T-helper 1 cell treated with Interleukin-12 subunit alpha and Interleukin-12 subunit beta and Interleukin-4 antibody, amounts not matched to agents 30 μg/mL and 1 μg/mL, for 36 hours (primary cell): ENCODE data around the gene MIPEP.

Experiments
- H3K27ac Mint-ChIP-seq: one replicate; pipeline ENCODE4 v1.8.0; 2021; ENCODE audit warnings: mild to moderate bottlenecking, mixed read lengths
- H3K27me3 Mint-ChIP-seq: one replicate; pipeline ENCODE4 v1.8.0; 2021; ENCODE audit warnings: low read depth, mixed read lengths
- H3K36me3 Mint-ChIP-seq: one replicate; pipeline ENCODE4 v1.8.0; 2021; ENCODE audit warnings: low read depth, mixed read lengths
- H3K4me1 Mint-ChIP-seq: one replicate; pipeline ENCODE4 v1.8.0; 2021; ENCODE audit warnings: low read depth, mixed read lengths
- H3K4me3 Mint-ChIP-seq: one replicate; pipeline ENCODE4 v1.8.0; 2021; ENCODE audit warnings: mild to moderate bottlenecking, moderate library complexity, mixed read lengths
- H3K9me3 Mint-ChIP-seq: one replicate; pipeline ENCODE4 v1.8.0; 2021; ENCODE audit warnings: mixed read lengths

Gene MIPEP

DNA sequence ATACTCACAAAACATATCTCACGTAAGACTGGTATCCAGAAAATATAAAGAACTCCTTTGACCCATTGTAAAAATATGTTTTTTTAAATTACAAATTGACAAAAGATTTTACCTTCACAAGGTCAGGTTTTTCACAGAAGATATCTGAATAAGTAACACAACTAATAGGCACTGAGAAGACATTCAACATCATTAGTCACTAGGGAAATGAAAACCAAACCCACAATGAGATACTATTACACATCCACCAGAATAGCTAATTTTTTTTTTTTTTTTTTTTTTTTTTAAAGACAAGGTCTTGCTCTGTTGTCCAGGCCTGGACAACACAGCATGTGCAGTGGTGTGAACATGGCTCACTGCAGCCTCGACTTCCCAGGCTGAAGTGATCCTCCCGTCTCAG, 157.5 kb downstream of the MIPEP start:
- Mint-ChIP-seq H3K27me3 (no peaks in the 10 kb centered on the region), H3K9me3 (no peaks in the 10 kb centered on the region), H3K27ac (no peak overlapping the region), H3K4me1 (no peaks in the 10 kb centered on the region), H3K4me3 (no peak overlapping the region), H3K36me3 (peaks cover 3% of the 10 kb centered on the region)

GRCh38 chr13:23730251-23730650, 158.9 kb downstream of the MIPEP start:
- Mint-ChIP-seq H3K27me3 (no peaks in the 10 kb centered on the region), H3K27ac (no peak overlapping the region), H3K9me3 (no peaks in the 10 kb centered on the region), H3K4me3 (no peak overlapping the region), H3K36me3 (peaks cover 3% of the 10 kb centered on the region), H3K4me1 (no peaks in the 10 kb centered on the region)

DNA sequence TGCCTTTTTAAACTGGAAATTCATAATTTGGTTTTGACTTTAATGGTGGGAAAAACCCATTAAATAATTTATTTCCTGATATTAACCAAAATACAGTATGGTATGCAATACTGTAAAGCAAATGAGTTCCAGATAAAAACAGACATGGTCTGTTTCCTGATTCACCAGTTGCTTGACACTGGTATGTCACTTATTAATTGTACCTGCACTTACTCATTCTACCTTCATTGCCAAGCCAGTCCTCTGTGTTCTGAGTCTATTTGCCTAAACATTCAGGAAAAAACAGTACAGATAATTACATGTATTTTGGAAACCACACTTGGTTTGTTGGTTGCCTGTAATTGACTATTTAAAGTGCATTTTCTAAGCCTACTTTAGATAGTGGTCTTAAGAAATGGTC, 159.7 kb downstream of the MIPEP start:
- Mint-ChIP-seq H3K27ac (no peak overlapping the region), H3K36me3 (peaks cover 3% of the 10 kb centered on the region), H3K9me3 (no peaks in the 10 kb centered on the region), H3K4me1 (no peaks in the 10 kb centered on the region), H3K4me3 (no peak overlapping the region), H3K27me3 (no peaks in the 10 kb centered on the region)

DNA sequence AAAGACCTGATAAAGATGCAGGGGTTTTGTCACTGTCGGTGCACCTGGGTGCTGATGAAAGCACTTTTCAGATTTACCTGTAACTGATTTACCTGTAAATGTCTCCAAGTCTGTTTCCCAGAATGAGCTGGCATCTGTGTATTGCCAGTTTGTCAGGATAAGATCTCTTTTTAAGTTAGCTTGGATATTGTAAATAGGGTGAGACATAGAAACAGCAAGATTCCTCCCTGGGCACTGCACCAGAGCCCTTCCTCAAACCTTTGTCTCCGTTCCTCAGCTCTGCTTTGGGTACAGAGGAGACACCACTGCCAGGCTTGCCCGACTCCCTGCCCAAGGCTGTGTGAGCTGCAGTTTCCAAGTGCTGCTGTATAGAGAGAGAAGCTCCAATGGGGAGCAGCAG, 160.4 kb downstream of the MIPEP start:
- Mint-ChIP-seq H3K27ac (no peak overlapping the region), H3K9me3 (no peaks in the 10 kb centered on the region), H3K27me3 (no peaks in the 10 kb centered on the region), H3K4me1 (no peaks in the 10 kb centered on the region), H3K36me3 (peaks cover 3% of the 10 kb centered on the region), H3K4me3 (no peak overlapping the region)

- H3K36me3 Mint-ChIP-seq = peaks cover 3% of the 10 kb centered on the region
These were observed 163.3 kb downstream of the MIPEP start for GRCh38 chr13:23725922-23726321.

DNA sequence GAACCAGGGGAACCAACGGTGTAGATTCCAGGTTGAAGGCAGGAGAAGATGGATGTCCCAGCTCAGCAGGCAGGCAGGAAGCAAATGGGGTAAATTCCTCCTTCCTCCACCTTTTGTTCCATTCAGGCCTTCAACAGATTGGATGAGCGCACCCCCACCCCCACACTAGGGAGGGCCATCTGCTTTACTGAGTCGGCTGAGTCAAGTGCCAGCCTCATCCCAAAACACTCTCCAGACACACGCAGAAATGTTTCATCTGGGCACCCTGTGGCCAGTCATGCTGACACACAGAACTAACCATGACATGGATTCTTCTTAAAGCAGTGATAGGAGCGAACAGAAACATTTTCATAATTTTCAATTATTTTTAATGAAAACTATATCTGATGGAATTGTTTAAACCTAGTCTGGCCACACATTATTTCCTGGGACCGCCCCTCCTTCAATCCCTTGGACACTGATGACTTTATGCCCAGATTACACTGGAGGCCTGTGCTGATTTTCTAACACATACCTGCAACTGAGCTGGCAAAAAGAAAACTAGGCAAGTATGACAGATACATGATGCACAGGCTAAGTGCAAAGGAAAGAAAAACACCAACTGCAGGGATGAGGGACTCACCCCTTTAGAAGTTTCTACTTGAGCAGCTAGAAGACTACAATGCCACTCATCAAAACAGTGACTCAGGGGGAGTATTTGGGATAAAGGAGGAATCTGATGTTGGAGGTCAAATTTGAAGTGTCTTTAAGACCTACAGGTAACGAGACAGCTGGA, 164.8 kb downstream of the MIPEP start:
- H3K27me3 Mint-ChIP-seq = no peaks in the 10 kb centered on the region
- H3K9me3 Mint-ChIP-seq = no peaks in the 10 kb centered on the region
- H3K4me1 Mint-ChIP-seq = no peaks in the 10 kb centered on the region
- no peak overlapping the region for H3K27ac Mint-ChIP-seq
- no peak overlapping the region for H3K4me3 Mint-ChIP-seq
- H3K36me3 Mint-ChIP-seq = peaks cover 3% of the 10 kb centered on the region

More at GRCh38 chr13:23725922-23726321, 163.3 kb downstream of the MIPEP start:
- H3K27me3 Mint-ChIP-seq = no peaks in the 10 kb centered on the region
- no peak overlapping the region for H3K4me3 Mint-ChIP-seq
- no peaks in the 10 kb centered on the region for H3K9me3 Mint-ChIP-seq
- no peak overlapping the region for H3K27ac Mint-ChIP-seq
- H3K4me1 Mint-ChIP-seq = no peaks in the 10 kb centered on the region

DNA sequence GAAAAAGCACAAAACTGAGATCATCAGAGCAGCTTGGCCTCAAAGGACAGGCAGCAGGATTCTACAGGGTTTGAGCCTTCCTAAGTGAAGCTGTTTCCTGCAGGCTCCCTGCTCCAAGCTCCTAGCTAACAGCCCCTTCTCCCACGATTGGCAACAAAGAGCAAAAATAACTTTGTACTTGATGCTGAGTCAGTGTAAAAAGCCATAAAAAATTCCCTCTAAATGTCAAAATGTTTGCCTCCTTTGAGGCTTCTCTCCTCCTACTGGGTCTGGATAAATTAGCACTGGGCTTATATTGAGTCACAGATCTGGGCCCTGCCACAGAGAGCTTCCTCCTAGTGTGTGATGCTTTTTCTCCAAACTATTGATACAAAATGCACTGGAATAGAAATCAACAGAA, 165.7 kb downstream of the MIPEP start:
- no peak overlapping the region for H3K4me3 Mint-ChIP-seq
- no peaks in the 10 kb centered on the region for H3K9me3 Mint-ChIP-seq
- H3K36me3 Mint-ChIP-seq = no peaks in the 10 kb centered on the region
- peaks cover 4% of the 10 kb centered on the region for H3K4me1 Mint-ChIP-seq
- H3K27ac Mint-ChIP-seq = no peak overlapping the region
- no peaks in the 10 kb centered on the region for H3K27me3 Mint-ChIP-seq

DNA sequence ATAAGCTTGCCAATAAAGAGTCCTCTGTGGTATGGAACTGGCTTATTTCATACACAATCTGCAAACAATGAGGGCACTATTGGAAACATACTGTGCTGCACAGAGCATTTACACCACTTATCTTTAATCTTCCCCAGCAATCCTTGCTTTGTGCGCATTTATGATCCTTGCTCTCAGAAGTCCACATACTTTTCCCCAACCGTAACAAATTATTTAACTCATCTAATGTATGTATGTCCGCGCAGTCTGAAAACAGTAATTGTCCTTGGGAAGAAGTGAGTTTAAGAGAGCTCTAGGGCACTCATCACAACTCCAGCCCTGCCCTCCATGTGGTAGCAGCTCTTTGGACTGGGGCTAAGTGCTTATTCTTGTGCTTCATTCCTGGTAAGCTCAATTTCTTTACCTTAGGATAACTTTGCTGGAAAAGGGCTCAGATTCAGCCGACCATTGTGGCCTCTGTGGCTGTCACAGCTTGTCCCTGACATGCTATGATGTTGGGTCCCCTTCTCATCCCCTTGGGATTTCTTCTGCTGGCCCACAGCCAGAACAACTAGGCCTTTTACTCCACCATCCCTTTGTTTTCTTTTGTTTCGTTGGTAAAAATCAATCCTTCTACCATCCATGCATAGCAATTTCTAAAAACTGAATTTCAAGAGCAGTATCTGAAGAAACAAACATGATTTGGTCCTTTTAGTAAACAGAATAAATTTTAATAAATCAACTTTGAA, 166.3 kb downstream of the MIPEP start:
- peaks cover 4% of the 10 kb centered on the region for H3K4me1 Mint-ChIP-seq

DNA sequence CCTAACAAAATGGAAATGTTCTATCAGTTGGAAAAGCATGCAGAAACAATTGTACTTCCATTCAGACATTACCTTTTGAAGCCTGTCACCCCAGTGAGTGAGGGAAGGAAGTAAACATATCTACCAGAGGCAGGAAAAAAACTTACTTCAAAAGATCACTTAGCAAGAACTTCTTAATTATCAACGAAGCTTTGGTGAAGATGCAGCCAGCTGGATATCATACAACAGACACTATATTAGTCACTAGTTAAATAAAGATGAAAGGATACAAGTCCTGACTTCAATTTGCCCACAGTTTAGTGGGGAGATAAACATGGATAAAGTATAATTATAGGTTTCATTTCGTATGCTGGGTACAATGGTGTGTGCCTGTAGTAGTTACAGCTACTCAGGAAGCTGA, 170.2 kb downstream of the MIPEP start:
- no peaks in the 10 kb centered on the region for H3K9me3 Mint-ChIP-seq
- H3K4me3 Mint-ChIP-seq = no peak overlapping the region
- peaks cover 4% of the 10 kb centered on the region for H3K4me1 Mint-ChIP-seq
- peaks cover 8% of the 10 kb centered on the region for H3K27me3 Mint-ChIP-seq
- H3K27ac Mint-ChIP-seq = no peak overlapping the region
- H3K36me3 Mint-ChIP-seq = no peaks in the 10 kb centered on the region

More for the DNA sequence above, 166.3 kb downstream of the MIPEP start:
- Mint-ChIP-seq H3K36me3 (no peaks in the 10 kb centered on the region), H3K27me3 (no peaks in the 10 kb centered on the region), H3K27ac (no peak overlapping the region), H3K9me3 (no peaks in the 10 kb centered on the region), H3K4me3 (no peak overlapping the region)

- Mint-ChIP-seq H3K4me1 (peaks cover 4% of the 10 kb centered on the region), H3K9me3 (no peaks in the 10 kb centered on the region), H3K4me3 (no peak overlapping the region), H3K27me3 (peaks cover 16% of the 10 kb centered on the region), H3K27ac (no peak overlapping the region), H3K36me3 (no peaks in the 10 kb centered on the region)
These were observed 172.8 kb downstream of the MIPEP start for GRCh38 chr13:23716401-23716800.

GRCh38 chr13:23715762-23716235, 173.4 kb downstream of the MIPEP start:
- no peak overlapping the region for H3K27ac Mint-ChIP-seq
- H3K4me1 Mint-ChIP-seq = peaks cover 4% of the 10 kb centered on the region
- peaks cover 16% of the 10 kb centered on the region for H3K27me3 Mint-ChIP-seq
- no peaks in the 10 kb centered on the region for H3K36me3 Mint-ChIP-seq
- no peak overlapping the region for H3K4me3 Mint-ChIP-seq
- no peaks in the 10 kb centered on the region for H3K9me3 Mint-ChIP-seq

- H3K27me3 Mint-ChIP-seq = peaks cover 16% of the 10 kb centered on the region
- H3K4me3 Mint-ChIP-seq = no peak overlapping the region
- H3K36me3 Mint-ChIP-seq = no peaks in the 10 kb centered on the region
These were observed 174.0 kb downstream of the MIPEP start for GRCh38 chr13:23715092-23715761.

DNA sequence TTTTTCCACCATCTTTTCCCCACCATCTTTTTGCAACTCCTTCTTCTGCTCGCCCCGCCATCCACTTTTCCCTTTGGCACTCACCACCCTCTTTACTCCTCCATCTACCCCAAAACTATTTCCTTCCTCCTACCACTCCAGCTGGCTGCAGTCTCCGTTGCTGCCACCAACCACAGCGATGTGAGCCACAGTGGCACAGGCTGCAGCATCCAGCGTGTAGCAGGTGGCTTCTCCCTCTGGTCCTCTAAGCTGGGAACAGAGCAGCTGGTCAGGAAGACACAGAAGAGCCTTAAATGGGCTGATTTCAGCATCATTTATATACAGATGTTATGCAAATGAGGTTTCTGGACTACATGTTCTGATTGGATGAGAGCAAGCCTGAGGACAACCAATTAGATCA, 174.5 kb downstream of the MIPEP start:
- Mint-ChIP-seq H3K4me3 (no peak overlapping the region), H3K4me1 (peaks cover 4% of the 10 kb centered on the region), H3K9me3 (no peaks in the 10 kb centered on the region), H3K36me3 (no peaks in the 10 kb centered on the region), H3K27me3 (peaks cover 16% of the 10 kb centered on the region), H3K27ac (no peak overlapping the region)

More at GRCh38 chr13:23715092-23715761, 174.0 kb downstream of the MIPEP start:
- peaks cover 4% of the 10 kb centered on the region for H3K4me1 Mint-ChIP-seq
- H3K9me3 Mint-ChIP-seq = no peaks in the 10 kb centered on the region
- no peak overlapping the region for H3K27ac Mint-ChIP-seq

- no peaks in the 10 kb centered on the region for H3K4me1 Mint-ChIP-seq
- no peaks in the 10 kb centered on the region for H3K36me3 Mint-ChIP-seq
- no peak overlapping the region for H3K4me3 Mint-ChIP-seq
- H3K27me3 Mint-ChIP-seq = peaks cover 16% of the 10 kb centered on the region
- H3K9me3 Mint-ChIP-seq = no peaks in the 10 kb centered on the region
- H3K27ac Mint-ChIP-seq = no peak overlapping the region
These were observed 177.8 kb downstream of the MIPEP start for GRCh38 chr13:23711355-23711754.
